ENCODE results near the gene PSMD11. TPM values are rescaled to one million over a fixed set of nuclear protein-coding genes. Genes with fewer than 3 reads are reported as not detected.

Gene PSMD11
- total RNA-seq, 1 experiment from 2014 or later: 169 TPM

GRCh38 chr17:32492648-32493289 lies 48.5 kb downstream of the PSMD11 start:
- no peak overlapping the region for H2BK15ac ChIP-seq (ENCODE audit: low read depth, low read length)
- no peaks in the 10 kb centered on the region for H3K79me2 ChIP-seq (ENCODE audit: insufficient read depth, low read length)
- DNase-seq: no peak
- H3K23me2 ChIP-seq (ENCODE audit: insufficient read length, low read depth, low read length, poor library complexity, severe bottlenecking): peaks cover 4% of the 10 kb centered on the region
- H3K9me3 ChIP-seq (ENCODE audit: control insufficient read depth, low read depth, low read length): no peaks in the 10 kb centered on the region
- Mint-ChIP-seq H3K4me1 (peaks cover 39 to 51% of the 10 kb centered on the region in 2 experiments), H3K4me3 (no peak overlapping the region), H3K27ac (peak overlapping the region in 1 of 3 experiments; percentile 50; a peak in 2 of 7 replicates), H3K27me3 (ENCODE audit: low read depth) (no peaks in the 10 kb centered on the region; the same call in 1 of the 2 replicates), H3K9me3 (no peaks in the 10 kb centered on the region), H3K36me3 (ENCODE audit: insufficient read depth in 1 of 3, low read depth in 3 of 3) (peaks cover 14 to 25% (median 23%) of the 10 kb centered on the region in 3 experiments)
- no peak overlapping the region for H4K5ac ChIP-seq (ENCODE audit: insufficient read length, low read depth, low read length)
- no peak overlapping the region for H2AFZ ChIP-seq (ENCODE audit: low read length)
- no peak overlapping the region for H3K9ac ChIP-seq (ENCODE audit: extremely low read depth, insufficient read length, low read length)
- H3K56ac ChIP-seq (ENCODE audit: insufficient read length, low read depth, low read length): no peak overlapping the region
- no peak overlapping the region for H3K4me2 ChIP-seq (ENCODE audit: insufficient read depth, insufficient read length, low read length)
- H3K14ac ChIP-seq (ENCODE audit: insufficient read depth, low read length): no peak overlapping the region
- H3K23ac ChIP-seq (ENCODE audit: insufficient read length, low read depth, low read length): no peak overlapping the region
- no peak overlapping the region for H2BK120ac ChIP-seq (ENCODE audit: low read depth, low read length, poor library complexity, severe bottlenecking)
- WGBS (ENCODE audit: extremely low coverage, insufficient read length, low lambda C conversion rate): no CpG with 5 or more reads among the region's 7 CpGs
- H3K79me1 ChIP-seq (ENCODE audit: insufficient read depth, low read depth, low read length, poor library complexity, severe bottlenecking): peaks cover 3% of the 10 kb centered on the region
- H3K4ac ChIP-seq (ENCODE audit: low read depth, low read length): no peak overlapping the region
- H4K8ac ChIP-seq (replicated peaks; ENCODE audit: insufficient read length, low read depth, low read length): no peak overlapping the region
- H3T11ph ChIP-seq (ENCODE audit: low read length): no peak overlapping the region
- H3K4me1 ChIP-seq (ENCODE audit: insufficient read depth, low read length): peaks cover 5% of the 10 kb centered on the region; the same call in 1 of the 2 replicates
- no peak overlapping the region for H2BK5ac ChIP-seq (ENCODE audit: insufficient read length, low read length)
- no peak overlapping the region for H2AK5ac ChIP-seq (ENCODE audit: insufficient read length, low read length)
- H3K27ac ChIP-seq (ENCODE audit: insufficient read length, low read depth, low read length): no peak overlapping the region
- no peak for TF ChIP-seq CTCF (conservative IDR thresholded peaks at IDR 0.05)
- no peak overlapping the region for H2BK12ac ChIP-seq (ENCODE audit: insufficient read length, low read depth, low read length)
- H4K20me1 ChIP-seq (ENCODE audit: control insufficient read depth, insufficient read depth, insufficient read length): no peaks in the 10 kb centered on the region
- H4K91ac ChIP-seq (ENCODE audit: insufficient read length, low read depth, low read length): no peak overlapping the region
- no peak overlapping the region for H3K18ac ChIP-seq (ENCODE audit: insufficient read length, low read depth, low read length)
- no peak overlapping the region for H2BK20ac ChIP-seq (ENCODE audit: low read depth, low read length, poor library complexity, severe bottlenecking)
- H3K27me3 ChIP-seq (ENCODE audit: insufficient read depth, low read length): no peaks in the 10 kb centered on the region
